A549 (cell line): ENCODE measurements around the gene TMEM198. TPM values are rescaled to one million over a fixed set of nuclear protein-coding genes. Genes with fewer than 3 reads are reported as not detected.

ENCODE experiments used
- ATAC-seq, 2 experiments: fragments of 200-7000 bp in 1 of 2; fragments of >200 bp in 1 of 2; cut with Nextera tagmentation in 1 of 2; cut with Tn5 transposase in 1 of 2; 3 replicates each; pipeline versions ENCODE4 v1.8.0 to v1.9.1; 2018 to 2020; ENCODE audit warnings: mild to moderate bottlenecking in 1 of 2, moderate library complexity in 1 of 2
- CTCF ChIA-PET: fragments of 300-600 bp; sonication (Branson Sonifier 250); formaldehyde crosslinking; extraction: SDS; loops from one replicate; lab custom pipeline; 2021; ENCODE audit warnings: antibody characterized with exemption, inconsistent platforms; lab: Yijun Ruan, JAX
- POLR2A ChIA-PET: fragments of 350-600 bp; formaldehyde crosslinking; extraction: SDS; loops from one replicate; lab custom pipeline; 2021; ENCODE audit warnings: antibody characterized with exemption, inconsistent platforms; lab: Yijun Ruan, JAX
- DNase-seq, 2 experiments: peaks; one replicate each; pipeline versions ENCODE4 v3.0.0 to v3.0.0-alpha.2; 2011 to 2016; ENCODE audit warnings: low read depth in 1 of 2, low spot score in 1 of 2
- FAIRE-seq: peaks from 2 replicates; lab custom pipeline; 2011; peaks lifted over from hg19 to GRCh38; lab: Jason Lieb, UNC
- H3K27ac ChIP-seq, 2 experiments: fragments of >200 bp; sonication (Bioruptor Twin); formaldehyde crosslinking; 3 replicates each; pipeline ENCODE4 v1.5.1; 2016 to 2017
- H3K4me1 ChIP-seq: fragments of >200 bp; sonication (Bioruptor Twin); formaldehyde crosslinking; 3 replicates; pipeline ENCODE4 v1.6.1; 2016
- H3K4me2 ChIP-seq: fragments of >200 bp; sonication (Bioruptor Twin); formaldehyde crosslinking; 3 replicates; pipeline ENCODE4 v1.6.1; 2016
- H3K4me3 ChIP-seq: fragments of >200 bp; sonication (Bioruptor Twin); formaldehyde crosslinking; 3 replicates; pipeline ENCODE4 v1.5.1; 2016
- H3K9me3 ChIP-seq: fragments of >200 bp; sonication (Bioruptor Twin); formaldehyde crosslinking; 3 replicates; pipeline ENCODE4 v1.6.1; 2016
- BHLHE40 ChIP-seq: IDR thresholded peaks from 2 replicates; pipeline ENCODE4 v1.6.1; 2012; ENCODE audit warnings: low read depth, low read length, inconsistent platforms
- CBX8 ChIP-seq: fragments of 200-600 bp; sonication (generic); IDR thresholded peaks from 2 replicates; pipeline ENCODE4 v1.6.1; 2016
- CEBPB ChIP-seq, 2 experiments: fragments of >200 bp in 1 of 2; sonication (Bioruptor Twin) in 1 of 2; formaldehyde crosslinking in 1 of 2; IDR thresholded peaks; 2 replicates each; pipeline ENCODE4 v1.6.1; 2012 to 2016
- CHD2 ChIP-seq: fragments of 150-350 bp; IDR thresholded peaks from 2 replicates; pipeline ENCODE4 v1.6.1; 2014; ENCODE audit warnings: low read length; ENCODE audit not compliant: partially characterized antibody
- CHD4 ChIP-seq: fragments of 200-600 bp; sonication (generic); IDR thresholded peaks from 2 replicates; pipeline ENCODE4 v1.6.1; 2016; ENCODE audit warnings: antibody characterized with exemption, mild to moderate bottlenecking, borderline replicate concordance
- ELK1 ChIP-seq: fragments of 150-350 bp; IDR thresholded peaks from 2 replicates; pipeline ENCODE4 v1.6.1; 2014; ENCODE audit warnings: low read depth, mild to moderate bottlenecking, low read length
- GATA3 ChIP-seq: IDR thresholded peaks from 2 replicates; pipeline ENCODE4 v1.6.1; 2012; ENCODE audit warnings: borderline replicate concordance
- HDAC2 ChIP-seq: fragments of 200-600 bp; sonication (generic); IDR thresholded peaks from 2 replicates; pipeline ENCODE4 v1.6.1; 2016
- KDM1A ChIP-seq: fragments of 200-600 bp; sonication (generic); IDR thresholded peaks from 2 replicates; pipeline ENCODE4 v1.6.1; 2016; ENCODE audit warnings: low read depth, mild to moderate bottlenecking
- MAFK ChIP-seq: fragments of 450-650 bp; IDR thresholded peaks from 2 replicates; pipeline ENCODE4 v1.6.1; 2014; ENCODE audit not compliant: partially characterized antibody
- NFE2L2 ChIP-seq: fragments of 150-350 bp; conservative IDR thresholded peaks from 2 replicates; pipeline ENCODE4 v1.6.1; 2014; ENCODE audit warnings: low read length
- NR3C1 ChIP-seq: fragments of >200 bp; sonication (Bioruptor Twin); formaldehyde crosslinking; IDR thresholded peaks from 3 replicates; pipeline ENCODE4 v1.6.1; 2017
- RARB ChIP-seq: fragments of 250-450 bp; sonication (Bioruptor Pico); IDR thresholded peaks from 2 replicates; pipeline ENCODE4 v1.8.0; 2021; ENCODE audit warnings: mild to moderate bottlenecking, moderate library complexity
- RCOR1 ChIP-seq: fragments of 150-350 bp; IDR thresholded peaks from 2 replicates; pipeline ENCODE4 v1.6.1; 2014; ENCODE audit warnings: antibody characterized with exemption, low read length, low read depth
- RNF2 ChIP-seq: fragments of 200-600 bp; sonication (generic); IDR thresholded peaks from 2 replicates; pipeline ENCODE4 v1.6.1; 2016; ENCODE audit warnings: low read depth, mild to moderate bottlenecking, antibody characterized with exemption, moderate library complexity, borderline replicate concordance
- TFCP2L1 ChIP-seq: fragments of 250-450 bp; sonication (Bioruptor Pico); IDR thresholded peaks from 2 replicates; pipeline ENCODE4 v1.5.0; 2021; ENCODE audit warnings: mild to moderate bottlenecking
- WGBS: methylation state at CpG from one replicate; pipeline ENCODE4 v1.1.6; 2017; ENCODE audit errors: missing lambda C conversion rate; 5-methylcytosine and 5-hydroxymethylcytosine counted together
- polyA plus RNA-seq, 4 experiments: library from polyadenylated mRNA; depleted of rRNA in 3 of 4; stranded (reverse); fragments of >200 nt; fragmentation: RNase III in 1 of 4; extraction: RNeasy Plus Mini Kit Qiagen cat#74134 plus additional on column Dnase treatment in 1 of 4; gene quantifications; 2 replicates in 3 of 4; 3 replicates in 1 of 4; pipeline ENCODE4 v1.2.3, GENCODE V29; 2011 to 2017
- TF ChIP-seq, protein P1 (sequence below): fragments of 450-650 bp; IDR thresholded peaks from 2 replicates; pipeline ENCODE4 v1.6.1; 2014; ENCODE audit warnings: antibody characterized with exemption
- TF ChIP-seq, protein P2 (sequence below): IDR thresholded peaks from 2 replicates; pipeline ENCODE4 v1.6.1; 2012; ENCODE audit warnings: low read depth, borderline replicate concordance

Gene TMEM198
- polyA plus RNA-seq, 2 of the 4 experiments (the other 2 are of a cell fraction) = 0.31 to 0.37 TPM

DNA sequence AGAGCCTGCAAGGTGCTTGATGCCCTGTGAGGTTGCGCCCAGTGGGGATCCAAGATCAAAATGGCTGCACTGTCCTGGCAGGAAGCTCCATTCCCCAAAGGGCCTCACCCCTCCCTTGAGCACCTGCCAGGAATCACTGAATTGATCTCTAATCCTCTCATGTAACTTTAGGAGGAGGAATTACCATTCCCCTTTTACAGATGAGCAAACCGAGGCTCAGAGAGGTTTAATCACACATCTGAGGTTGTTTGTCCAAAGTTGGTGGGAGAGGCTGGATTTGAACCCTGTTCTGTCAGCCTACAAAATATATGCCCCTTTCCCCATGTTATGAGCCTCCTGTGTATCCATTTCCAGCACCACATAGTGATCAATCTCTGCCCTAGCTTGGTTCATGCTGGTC lies 19.0 kb upstream of the TMEM198 start:
- H3K9me3 ChIP-seq = no peaks in the 10 kb centered on the region
- no peak overlapping the region for H3K4me2 ChIP-seq
- DNase-seq (no peak), ATAC-seq (no peak), FAIRE-seq (no peak)
- H3K4me1 ChIP-seq = peaks cover 19% of the 10 kb centered on the region
- POLR2A ChIA-PET = no interaction called here
- no peak overlapping the region for H3K4me3 ChIP-seq
- WGBS = 69% methylated on average over 2 of the region's 2 CpGs
- H3K27ac ChIP-seq = no peak overlapping the region
- CTCF ChIA-PET = interaction anchor here (0.8 to 79.1 kb wide), 5 partner anchors 16 to 230 kb away, joined by 3 to 3291 read pairs (median 11); partner anchors contain the start of genes ASIC4, GMPPA and SPEG
- TF ChIP-seq NR3C1 (no peak), RNF2 (no peak), BHLHE40 (no peak), RARB (CRISPR knock-in tag) (no peak), CHD2 (no peak), TFCP2L1 (CRISPR knock-in tag) (no peak), CEBPB (IDR thresholded peaks at IDR 0.05) (no peak), MAFK (no peak), RCOR1 (no peak), CHD4 (no peak), ELK1 (no peak)
- TF ChIP-seq, protein P1, sequence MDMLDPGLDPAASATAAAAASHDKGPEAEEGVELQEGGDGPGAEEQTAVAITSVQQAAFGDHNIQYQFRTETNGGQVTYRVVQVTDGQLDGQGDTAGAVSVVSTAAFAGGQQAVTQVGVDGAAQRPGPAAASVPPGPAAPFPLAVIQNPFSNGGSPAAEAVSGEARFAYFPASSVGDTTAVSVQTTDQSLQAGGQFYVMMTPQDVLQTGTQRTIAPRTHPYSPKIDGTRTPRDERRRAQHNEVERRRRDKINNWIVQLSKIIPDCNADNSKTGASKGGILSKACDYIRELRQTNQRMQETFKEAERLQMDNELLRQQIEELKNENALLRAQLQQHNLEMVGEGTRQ = no peak
- TF ChIP-seq, protein P2, sequence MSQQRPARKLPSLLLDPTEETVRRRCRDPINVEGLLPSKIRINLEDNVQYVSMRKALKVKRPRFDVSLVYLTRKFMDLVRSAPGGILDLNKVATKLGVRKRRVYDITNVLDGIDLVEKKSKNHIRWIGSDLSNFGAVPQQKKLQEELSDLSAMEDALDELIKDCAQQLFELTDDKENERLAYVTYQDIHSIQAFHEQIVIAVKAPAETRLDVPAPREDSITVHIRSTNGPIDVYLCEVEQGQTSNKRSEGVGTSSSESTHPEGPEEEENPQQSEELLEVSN = no peak

DNA sequence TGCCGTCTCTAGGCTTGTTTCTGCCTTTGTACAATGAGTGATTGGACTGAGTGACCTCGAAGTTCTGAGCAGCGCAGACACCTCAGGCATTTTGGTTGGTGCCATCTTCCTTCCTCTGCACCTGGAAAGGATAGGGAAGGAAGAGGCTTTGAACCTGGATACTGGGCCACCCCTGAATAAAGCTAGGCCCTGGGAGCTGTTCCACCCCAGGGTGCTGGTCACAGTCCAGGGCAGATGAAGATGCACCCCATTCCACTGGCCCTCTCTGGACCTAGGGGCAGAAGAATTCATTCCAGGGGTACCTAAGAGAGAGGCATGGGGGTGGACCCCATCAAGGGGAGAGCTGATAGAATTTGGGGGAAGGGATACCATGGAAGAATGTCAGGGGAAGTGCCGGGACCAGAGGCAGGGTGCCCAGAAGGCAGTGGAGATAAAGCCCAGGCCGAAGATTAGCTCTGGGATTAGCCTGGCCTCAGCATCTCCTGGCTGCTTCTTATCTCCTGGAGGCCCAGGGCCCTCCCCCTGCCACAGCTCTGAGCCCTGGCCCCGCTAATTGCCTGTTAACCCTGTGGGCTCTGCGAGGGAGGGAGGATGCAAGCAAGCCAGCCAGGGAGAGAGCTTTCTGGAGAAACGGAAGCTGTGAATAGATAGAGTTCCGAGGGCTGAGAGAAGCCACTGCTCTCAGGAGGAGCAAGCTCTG lies 18.1 kb upstream of the TMEM198 start:
- CTCF ChIA-PET = interaction anchor here (1.6 to 79.1 kb wide), 5 partner anchors 15 to 230 kb away, joined by 4 to 3291 read pairs (median 164); partner anchors contain the start of genes ASIC4, CHPF, GMPPA and SPEG
- H3K4me1 ChIP-seq = peaks cover 21% of the 10 kb centered on the region
- H3K4me2 ChIP-seq = no peak overlapping the region
- H3K9me3 ChIP-seq = no peaks in the 10 kb centered on the region
- H3K4me3 ChIP-seq = no peak overlapping the region
- ATAC-seq (no peak), FAIRE-seq (no peak), DNase-seq (no peak)
- no peak overlapping the region for H3K27ac ChIP-seq
- 59% methylated on average over 9 of the region's 9 CpGs for WGBS
- no peak for TF ChIP-seq GATA3
- no peak for TF ChIP-seq CBX8
- no peak for TF ChIP-seq RNF2
- TF ChIP-seq NR3C1 = no peak
- TF ChIP-seq HDAC2 = no peak
- no peak for TF ChIP-seq KDM1A
- no peak for TF ChIP-seq RCOR1
- no peak for TF ChIP-seq ELK1
- TF ChIP-seq NFE2L2 = no peak
- TF ChIP-seq, all 56 proteins: peak for 0
- POLR2A ChIA-PET = no interaction called here
